Islet of Langerhans (tissue), 1 donor: ENCODE measurements around the gene TBC1D19.
A peak's percentile ranks its signal among the peaks of the same experiment; 100 is the strongest.
"Not testable (repeated sequence)": the region's sequence is repeated elsewhere in the genome, so short reads cannot be mapped to it uniquely, and the experiment has no call there.

Source experiments
- FAIRE-seq: peaks from one replicate; lab custom pipeline; 2011; peaks lifted over from hg19 to GRCh38; lab: Jason Lieb, UNC

The TBC1D19 gene

DNA sequence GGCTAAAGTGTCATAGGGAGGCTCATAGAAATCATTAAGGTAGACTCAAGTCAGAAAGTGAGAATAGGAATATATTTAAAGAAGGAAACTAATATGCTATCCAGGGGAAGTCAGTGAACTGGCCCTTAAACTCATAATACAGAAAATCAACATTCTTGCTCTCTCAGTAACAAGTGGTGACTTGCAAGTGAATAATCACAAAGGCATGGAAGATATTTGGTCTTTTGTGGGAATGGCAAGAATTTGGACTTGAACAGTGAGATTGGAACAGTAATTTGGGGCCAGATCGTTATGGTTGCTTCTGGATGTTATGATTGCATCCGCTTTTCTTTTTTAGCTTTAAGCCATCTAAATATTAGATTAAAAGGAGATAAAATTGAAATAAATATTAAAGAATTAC, 103.8 kb downstream of the TBC1D19 start:
- no peak for FAIRE-seq

DNA sequence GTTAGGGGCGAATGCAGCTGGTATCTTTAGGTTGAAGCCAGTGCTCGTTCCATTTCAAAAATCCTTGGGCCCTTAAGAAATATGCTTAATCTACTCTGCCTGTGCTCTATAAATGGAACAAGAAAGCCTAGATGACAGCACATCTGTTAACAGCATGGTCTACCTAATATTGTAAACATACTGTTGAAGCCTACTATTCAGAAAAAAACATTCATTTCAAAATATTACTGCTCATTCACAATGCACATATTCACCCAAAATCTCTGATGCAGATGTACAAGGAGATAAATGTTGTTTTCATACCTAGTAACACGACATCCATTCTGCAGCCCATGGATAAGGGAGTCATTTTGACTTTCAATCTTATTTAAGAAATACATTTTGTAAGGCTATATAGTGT, 106.6 kb downstream of the TBC1D19 start:
- FAIRE-seq, result no peak

DNA sequence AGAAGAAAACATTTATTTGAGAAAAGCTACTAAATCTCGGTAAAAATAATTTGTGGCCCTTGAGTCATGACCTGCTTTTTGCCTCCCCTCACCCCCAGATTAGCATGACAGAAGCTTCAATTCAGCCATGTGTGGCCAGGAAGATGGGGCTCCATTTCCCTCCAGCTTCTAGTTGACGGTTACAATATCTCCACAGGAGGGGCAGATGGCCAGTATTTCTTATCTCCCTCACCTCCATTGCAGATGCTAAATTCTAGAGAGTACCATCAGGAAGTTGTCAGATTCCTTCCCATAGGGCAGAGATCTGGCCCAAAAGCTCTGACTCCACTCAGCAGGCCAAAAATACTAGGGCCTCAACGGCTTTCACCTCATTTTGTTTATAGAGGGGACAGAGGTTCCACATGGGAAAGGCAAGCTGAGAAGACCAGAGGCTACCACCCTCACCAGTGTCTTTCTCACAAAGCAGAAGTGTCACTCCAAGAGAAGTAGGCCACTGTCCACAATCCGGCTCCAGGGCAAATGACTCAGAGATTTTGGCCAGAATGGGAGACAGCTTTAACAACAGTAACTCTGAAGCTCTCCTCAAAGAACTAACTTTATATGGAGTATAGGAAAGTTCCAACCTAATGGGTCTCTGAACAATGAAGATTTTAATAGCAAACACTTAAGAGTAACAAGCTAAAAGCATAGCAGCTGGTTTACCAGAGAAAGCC, 108.3 kb downstream of the TBC1D19 start:
- no peak for FAIRE-seq

DNA sequence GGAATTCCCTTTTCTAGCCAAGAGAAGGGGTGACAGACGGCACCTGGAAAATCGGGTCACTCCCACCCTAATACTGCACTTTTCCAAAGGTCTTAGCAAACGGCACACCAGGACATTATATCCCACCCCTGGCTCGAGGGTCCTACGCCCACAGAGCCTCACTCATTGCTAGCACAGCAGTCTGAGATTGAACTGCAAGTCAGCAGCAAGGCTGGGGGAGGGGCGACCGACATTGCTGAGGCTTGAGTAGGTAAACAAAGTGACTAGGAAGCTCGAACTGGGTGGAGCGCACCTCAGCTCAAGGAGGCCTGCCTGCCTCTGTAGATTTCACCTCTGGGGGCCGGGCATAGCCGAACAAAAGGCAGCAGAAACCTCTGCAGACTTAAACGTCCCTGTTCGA, 110.2 kb downstream of the TBC1D19 start:
- not testable (repeated sequence) for FAIRE-seq

DNA sequence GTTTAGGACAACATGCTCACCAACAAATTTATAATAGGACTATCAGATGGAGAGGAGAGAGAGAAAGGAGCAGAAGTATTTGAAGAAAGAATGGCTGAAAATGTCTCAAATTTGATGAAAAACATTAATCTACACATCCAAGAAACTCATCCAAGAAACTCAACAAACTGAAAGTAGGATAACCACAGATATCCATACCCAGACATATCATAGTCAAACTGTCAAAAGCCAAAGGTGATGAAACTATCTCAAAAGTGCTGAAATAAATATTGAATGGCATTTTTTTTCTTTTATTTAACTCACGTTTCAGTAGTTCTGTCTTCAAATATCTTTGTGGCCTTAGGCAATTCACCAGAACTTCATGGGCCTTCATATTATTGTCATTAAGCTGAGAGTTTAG, 116.2 kb downstream of the TBC1D19 start:
- no peak for FAIRE-seq

DNA sequence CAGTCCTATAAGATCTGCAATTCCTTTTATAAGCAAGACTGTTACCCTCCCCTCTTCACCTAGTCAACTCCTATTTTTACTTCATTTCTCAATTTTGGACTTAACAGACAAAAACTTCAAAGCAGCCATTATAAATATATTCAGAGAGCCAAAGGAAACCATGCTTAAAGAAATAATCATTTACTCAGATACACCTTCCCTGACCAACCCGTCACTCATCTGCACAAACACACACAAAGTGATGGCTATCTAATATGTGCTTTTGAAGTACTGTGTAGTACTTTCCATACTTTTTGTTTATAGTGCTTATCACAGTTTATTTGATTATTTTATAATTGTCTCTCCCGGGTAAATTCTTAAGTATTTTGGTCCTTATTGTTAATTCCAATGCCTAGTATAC, 117.2 kb downstream of the TBC1D19 start:
- no peak for FAIRE-seq

DNA sequence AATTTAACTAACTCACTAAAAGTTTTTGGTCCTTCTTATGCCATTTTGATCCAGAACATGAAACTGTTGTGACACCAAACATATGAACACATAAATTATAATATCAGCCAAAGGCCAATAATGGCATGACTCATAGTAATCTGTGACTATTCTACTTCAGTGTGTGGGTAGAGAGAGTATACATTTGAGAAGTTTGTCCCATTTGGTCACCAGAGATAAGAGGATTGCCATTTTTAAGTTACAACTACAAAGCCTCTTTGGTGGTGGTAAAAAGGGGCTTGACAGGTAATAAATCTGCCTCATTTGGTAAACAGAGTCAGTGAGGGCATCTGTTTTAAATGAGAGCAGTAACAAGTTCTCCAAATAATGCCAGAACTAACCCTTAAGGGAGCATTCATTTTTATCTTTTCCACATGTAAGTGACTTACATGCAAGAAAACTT, 117.9 kb downstream of the TBC1D19 start:
- FAIRE-seq, result no peak

DNA sequence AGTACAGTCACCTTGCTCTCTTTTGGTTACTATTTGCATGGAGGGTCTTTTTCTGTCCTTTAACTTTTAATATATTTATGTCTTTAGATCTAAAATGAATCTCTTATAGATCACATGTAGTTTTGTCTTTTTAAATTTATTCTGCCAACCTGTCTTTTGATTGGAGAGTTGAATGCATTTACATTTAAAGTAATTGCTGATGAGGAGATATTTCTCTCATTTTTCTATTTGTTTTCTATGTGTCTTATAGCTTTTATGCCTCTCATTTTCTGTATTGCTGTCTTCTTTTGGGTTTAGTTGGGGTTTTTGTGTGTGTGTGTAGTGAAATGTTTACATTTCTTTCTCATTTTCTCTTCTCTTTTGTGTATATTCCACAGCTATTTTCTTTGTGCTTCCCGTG, 123.5 kb downstream of the TBC1D19 start:
- no peak for FAIRE-seq

DNA sequence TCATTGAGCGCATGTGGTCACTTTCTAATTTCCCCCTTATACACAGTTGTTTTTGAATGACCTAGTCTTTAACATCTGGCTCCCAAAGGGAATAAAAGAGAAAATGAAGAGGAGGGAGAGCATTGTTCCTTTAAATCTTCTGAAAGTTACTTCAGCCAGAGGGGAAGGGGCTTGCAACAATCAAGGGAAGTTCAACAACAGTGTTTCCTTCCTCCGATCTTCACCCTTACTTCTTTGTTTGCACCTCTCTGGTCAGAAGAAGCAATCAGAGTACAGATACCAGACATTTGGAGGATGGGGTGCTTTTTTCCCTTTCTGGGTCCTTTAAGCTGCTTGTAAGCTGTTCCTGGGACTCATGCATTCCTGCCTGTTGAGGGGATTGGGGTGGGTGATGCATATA, 125.4 kb downstream of the TBC1D19 start:
- FAIRE-seq, result no peak

DNA sequence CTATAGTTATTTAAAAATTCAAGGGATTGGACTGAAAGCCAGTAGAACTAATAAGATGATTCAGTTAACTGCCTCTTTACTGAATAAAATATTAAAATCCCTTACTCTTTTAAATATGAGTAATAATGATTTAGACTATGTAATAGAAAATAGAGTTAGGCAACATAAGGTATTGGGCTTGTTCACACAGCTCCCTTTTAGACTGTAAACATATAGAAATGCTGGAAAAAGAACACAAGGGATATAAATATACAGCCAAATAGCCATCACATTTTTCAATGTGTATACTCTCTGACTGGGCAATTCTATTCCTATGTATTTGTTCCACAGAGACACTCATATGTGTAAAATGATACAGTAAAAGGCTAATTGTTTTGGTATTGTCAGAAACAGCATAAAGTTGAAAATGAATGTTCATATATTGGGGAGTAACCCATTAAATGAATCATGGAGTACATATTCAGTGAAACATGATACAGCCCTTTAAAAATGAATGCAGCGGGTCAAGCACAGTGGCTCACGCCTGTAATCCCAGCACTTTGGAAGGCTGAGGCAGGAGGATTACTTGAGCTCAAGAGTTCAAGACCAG, 129.8 kb downstream of the TBC1D19 start:
- FAIRE-seq, result no peak

DNA sequence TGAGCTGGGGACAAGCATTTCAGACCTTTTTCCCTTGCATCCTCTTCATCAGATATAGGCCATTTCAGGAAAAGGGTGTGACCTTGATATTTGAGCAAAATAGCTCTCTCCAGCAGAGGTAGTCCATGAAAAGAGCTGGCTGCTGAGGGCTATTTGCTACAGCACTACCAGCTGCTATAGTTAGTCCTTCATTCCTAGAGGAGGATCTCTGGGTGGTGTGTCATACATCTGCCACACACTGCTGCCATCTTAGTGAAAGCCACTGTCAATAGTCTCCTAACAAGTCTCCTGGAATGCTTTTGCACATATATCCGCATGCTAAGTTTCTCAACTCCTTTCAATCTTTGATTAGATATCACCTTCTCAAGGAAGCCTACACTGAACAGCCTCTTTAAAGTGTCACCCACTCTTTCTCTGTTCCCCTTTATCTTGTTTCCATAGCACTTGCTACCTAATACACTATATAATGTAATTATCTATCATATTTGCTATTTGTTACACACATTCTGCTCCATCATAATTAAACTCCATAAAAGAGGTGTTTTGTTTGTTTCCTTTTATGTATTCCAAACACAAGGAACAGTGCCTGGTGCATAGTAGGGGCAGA, 131.9 kb downstream of the TBC1D19 start:
- FAIRE-seq, result no peak

DNA sequence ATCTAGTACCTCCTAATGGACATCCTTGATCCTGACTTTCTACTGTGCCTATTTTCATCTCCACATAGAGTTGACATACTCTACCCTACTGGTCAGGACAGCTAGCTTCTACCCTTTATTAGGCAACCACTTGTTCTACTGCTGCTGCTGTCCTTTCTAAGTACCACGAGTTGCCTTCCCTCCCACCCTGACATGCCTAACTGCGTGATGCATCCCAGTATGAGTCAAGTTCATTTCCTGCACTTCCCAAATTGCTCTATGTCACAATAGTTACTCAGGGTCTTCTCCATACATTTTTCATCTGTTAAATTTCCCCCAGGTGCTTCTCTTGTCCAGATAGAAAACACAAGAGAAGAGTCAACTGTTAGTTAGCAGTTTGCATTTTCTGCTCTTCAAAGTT, 133.4 kb downstream of the TBC1D19 start:
- no peak for FAIRE-seq

DNA sequence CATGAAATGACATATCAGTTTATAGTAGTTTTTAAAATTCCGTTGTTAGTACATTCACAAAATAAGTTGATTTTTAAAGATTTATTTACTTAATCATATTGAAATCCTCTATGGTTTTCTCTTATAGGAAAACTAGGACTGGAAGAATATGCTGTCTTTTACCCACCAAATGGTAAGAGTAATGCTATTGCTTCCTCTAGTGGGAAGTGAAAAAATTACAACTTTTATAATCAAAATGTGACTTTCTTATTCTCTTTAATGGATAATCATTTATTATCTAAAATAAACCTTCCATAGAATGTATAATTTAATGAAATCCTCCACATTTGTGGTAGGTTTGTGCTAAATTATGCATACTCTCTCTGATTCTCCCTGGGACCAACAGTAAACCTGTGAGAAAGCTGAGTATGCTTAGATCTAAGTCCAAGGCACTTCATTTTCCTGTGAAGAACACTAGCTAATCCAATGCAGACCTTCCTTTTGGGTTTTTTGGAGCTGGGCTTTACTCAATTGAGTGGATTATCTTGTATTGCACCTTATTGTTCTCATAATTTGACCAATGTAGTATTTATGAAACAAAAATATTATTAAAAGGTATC, 136.2 kb downstream of the TBC1D19 start:
- FAIRE-seq, result peak; percentile 96

DNA sequence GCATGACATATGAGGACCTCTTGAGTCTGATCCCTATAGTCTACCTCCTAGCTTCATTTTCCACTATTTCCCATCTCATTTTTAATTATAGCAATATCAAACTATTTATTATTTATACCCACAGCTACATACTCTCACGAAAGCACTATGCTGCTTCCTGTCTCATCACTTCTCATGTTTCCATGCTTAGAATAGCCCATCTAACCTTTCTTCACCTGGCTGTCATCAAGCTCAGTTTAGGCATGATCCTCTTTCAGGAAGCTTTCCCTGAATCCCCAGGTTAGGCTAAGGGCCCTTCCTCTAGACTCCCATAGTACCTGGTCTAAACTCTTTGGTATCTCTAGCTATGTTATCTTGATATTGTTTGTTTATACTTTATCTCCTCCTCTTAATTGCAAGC, 137.8 kb downstream of the TBC1D19 start:
- no peak for FAIRE-seq

DNA sequence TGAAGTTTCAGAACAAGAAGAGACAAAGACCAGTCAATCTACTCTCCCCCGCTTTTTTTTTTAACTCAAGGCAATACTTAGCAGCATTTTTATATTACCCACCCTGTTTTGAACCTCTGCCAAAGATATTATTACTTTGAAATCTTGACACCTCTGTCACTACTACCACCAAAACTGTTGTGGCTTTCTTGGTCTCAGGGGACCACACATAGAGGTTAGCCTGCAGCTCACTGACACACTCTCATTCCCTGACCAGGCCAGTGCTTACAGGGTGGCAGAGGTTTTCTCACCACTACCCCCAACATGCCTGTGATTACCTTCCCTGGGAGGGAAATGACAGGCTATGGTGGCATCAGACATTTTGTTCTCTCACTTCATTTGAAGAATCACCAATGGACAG, 139.3 kb downstream of the TBC1D19 start:
- no peak for FAIRE-seq

DNA sequence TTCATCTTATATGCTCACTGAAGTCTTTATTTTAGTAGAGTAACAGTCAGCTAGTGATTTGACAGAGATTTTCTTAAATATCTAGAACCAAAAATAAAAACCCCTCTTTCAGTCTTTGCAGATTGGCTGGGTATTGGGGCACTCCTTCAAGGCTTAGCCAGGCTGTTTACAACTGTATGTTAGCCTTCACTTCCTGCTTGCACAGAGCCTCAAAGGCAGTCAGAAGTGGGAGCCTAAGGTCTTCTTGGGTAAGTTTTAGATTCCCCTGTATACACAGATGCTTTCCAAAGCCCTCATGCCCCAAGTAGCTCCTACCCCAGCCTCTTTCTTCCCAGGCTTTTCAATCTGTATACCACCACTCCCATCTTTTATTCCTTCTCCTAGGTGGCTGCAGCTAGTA, 140.7 kb downstream of the TBC1D19 start:
- FAIRE-seq, result no peak

DNA sequence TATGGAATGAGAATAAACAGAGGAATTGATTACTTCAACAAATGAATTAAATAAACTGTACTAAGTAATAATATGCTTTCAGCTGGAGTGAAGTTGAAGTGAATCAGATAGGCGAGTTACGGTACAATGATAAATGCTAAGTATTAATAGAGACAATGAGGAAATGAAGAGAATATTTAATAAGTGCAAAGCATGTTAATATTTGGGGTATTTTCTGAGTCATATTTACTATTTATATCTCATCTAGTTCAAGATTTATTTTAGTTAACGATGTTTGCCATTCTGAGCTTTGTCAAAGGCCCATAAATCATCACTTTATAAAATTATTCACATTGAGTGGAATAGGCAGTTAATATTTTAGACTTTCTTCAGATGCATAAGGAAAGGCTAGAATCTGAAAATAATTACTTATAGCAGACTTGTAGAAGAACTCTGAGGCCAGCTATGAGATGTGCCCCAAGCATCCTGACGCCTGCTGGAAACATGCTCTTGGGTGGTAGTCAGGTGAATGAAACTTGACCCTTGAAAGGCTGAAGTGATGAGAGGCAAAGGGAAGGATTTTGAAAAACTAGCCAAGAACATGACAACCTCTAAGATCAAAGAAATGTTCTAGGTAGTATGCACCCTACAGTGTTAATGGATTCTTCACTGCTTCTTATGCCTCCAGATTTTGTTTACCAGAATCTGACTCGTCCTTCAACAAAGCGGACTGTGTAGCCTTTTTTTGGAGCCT, 142.9 kb downstream of the TBC1D19 start:
- no peak for FAIRE-seq

DNA sequence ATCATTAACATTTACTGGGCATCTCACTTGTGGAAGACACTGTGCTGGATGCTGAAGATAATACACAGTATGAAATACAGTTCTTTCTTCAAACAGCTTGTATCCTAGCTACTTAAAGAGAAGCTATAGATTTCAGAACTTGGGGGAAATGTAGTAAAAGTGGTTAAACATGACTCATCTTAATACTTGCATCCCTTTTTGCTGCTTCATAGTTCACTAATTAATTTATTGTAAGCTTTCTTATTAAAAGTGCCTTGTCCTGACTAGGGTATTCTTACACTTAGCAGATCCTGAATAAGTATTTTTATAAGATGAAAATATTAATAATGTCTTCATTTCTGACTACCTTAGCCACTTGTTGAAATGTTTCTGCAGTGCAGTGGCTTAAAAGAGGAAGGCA, 144.0 kb downstream of the TBC1D19 start:
- no peak for FAIRE-seq

DNA sequence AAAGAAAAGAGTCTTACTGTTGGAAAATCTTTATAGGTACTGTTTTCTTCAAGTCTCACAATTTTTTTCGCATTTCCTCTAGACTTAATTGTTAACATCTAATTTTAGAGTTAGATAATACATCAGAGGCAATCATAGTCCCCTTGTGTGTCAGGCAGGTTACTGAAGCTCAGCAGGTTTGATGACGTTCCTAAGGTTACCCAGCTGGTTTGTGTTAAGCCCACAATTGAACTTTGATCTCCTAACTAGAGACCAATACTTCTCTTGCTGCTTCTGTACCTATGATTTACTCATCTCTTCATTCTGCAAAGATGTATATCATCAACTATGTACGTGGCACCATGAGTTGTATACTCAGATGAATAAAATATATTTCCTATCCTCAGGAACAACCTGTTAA, 145.1 kb downstream of the TBC1D19 start:
- FAIRE-seq, result no peak

DNA sequence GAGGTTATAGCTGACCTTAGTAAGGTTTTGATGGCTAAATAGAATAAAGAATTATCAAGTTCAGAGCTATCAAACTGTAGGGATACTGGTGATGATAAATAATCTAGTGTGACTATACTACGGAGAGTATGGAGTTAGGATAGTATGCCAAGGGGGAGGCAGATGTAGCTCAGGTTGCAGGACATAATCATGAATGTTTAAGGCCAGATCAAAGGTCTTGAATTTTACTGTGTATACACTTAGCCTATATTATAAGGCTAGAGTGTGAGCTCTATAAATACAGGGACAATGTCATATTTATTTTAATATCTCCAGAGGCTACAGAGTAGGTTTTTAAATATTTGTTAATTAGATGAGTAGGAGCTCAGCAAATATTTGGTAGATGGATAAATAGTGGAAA, 145.7 kb downstream of the TBC1D19 start:
- no peak for FAIRE-seq

DNA sequence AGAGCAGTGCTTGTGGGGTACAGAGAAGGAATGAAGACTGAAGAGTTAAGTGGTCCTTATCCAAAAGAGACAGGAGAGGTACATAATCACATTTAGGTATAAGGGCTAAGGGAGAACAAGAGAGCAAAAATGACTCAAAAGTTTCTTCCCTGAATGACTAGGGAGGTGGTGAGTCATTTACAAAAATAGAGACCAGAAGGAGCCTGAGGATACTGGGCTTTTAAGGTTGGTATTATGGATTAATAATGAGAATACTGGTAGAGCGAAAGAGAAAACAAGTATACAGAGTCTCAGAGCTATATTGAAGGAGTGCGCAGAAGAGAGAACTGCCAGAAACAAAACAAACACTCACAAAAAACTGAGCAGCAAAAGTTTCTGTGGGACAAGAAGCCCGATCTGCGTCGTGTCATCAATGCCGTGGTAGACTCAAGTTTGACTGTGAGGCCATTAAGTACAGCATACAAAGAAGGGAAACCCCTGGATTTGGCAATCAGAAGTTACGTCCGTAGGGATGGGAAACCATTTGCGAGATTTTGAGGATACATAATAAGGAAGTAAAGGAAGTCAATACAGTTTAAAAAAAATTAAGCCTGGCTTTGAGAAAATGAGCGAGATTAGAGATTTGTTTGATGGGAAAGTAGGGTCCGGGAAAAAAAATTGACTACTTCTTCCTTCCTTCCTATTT, 147.6 kb downstream of the TBC1D19 start:
- FAIRE-seq, result no peak

DNA sequence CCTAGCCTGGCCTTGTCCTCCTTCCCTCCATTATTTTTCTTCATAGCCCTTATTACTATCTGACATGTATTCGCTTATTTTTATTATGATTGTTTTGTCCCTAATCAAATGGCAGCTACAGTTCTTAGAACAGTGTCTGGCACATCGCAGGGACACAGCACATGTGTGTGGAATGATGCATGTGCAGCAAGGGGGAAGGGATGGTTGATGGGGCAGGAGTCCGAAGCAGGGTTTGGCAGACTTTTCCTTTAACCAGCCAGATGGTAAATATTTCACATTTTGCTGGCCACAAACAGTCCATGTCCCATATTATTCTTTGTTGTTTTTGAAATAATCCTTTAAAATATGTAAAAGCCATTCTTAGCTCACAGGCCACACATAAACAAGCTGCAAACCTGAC, 148.5 kb downstream of the TBC1D19 start:
- FAIRE-seq, result no peak
